GM10248 (cell line): ENCODE measurements around the gene BBIP1.

Experiments used
- CTCF ChIA-PET: fragments of 300-600 bp; sonication (Branson Sonifier 250); formaldehyde crosslinking; extraction: SDS; loops from one replicate; lab custom pipeline; 2021; ENCODE audit warnings: antibody characterized with exemption; lab: Yijun Ruan, JAX
- POLR2A ChIA-PET: fragments of 350-650 bp; sonication (Branson Sonifier 250); formaldehyde crosslinking; extraction: SDS; loops from one replicate; lab custom pipeline; 2020; ENCODE audit warnings: antibody characterized with exemption; lab: Yijun Ruan, JAX
- DNase-seq: peaks from one replicate; pipeline ENCODE4 v3.0.0; 2012; ENCODE audit errors: extremely low spot score
- CTCF ChIP-seq: IDR thresholded peaks from 2 replicates; pipeline ENCODE4 v1.5.1; 2012; ENCODE audit warnings: mild to moderate bottlenecking, low read depth; ENCODE audit errors: extremely low read depth, missing control alignments, control extremely low read depth

The BBIP1 gene

GRCh38 chr10:110881905-110882304 is 37.1 kb downstream of the BBIP1 start:
- ChIA-PET CTCF (interaction anchor here (0.8 to 3.1 kb wide), 6 partner anchors 9 to 209 kb away, joined by 3 to 20 read pairs (median 4); no protein-coding TSS in a partner anchor), POLR2A (no interaction called here)
- no peak for DNase-seq
- no peak for TF ChIP-seq CTCF

GRCh38 chr10:110881247-110881646 is 37.7 kb downstream of the BBIP1 start:
- CTCF ChIA-PET: interaction anchor here (1.0 to 2.3 kb wide), 4 partner anchors 9 to 78 kb away, joined by 4 to 9 read pairs (median 5); no protein-coding TSS in a partner anchor
- DNase-seq: no peak
- POLR2A ChIA-PET: no interaction called here
- TF ChIP-seq CTCF: no peak

- CTCF ChIA-PET: interaction anchor here (1.4 to 2.3 kb wide), 3 partner anchors 13 to 77 kb away, joined by 4 to 9 read pairs (median 6); no protein-coding TSS in a partner anchor
- DNase-seq: no peak
- TF ChIP-seq CTCF: no peak
- POLR2A ChIA-PET: interaction anchor here (0.5 kb wide), 1 partner anchor 11 kb away, joined by 4 read pairs; no protein-coding TSS in a partner anchor
These were observed 39.0 kb downstream of the BBIP1 start for GRCh38 chr10:110880012-110880411.

GRCh38 chr10:110876788-110877187 is 42.2 kb downstream of the BBIP1 start:
- POLR2A ChIA-PET: no interaction called here
- no peak for DNase-seq
- no peak for TF ChIP-seq CTCF
- CTCF ChIA-PET: interaction anchor here (0.7 to 1.8 kb wide), 6 partner anchors 9 to 128 kb away, joined by 3 to 5 read pairs (median 4); partner anchors contain the start of genes BBIP1 and SHOC2

GRCh38 chr10:110876000-110876399 is 43.0 kb downstream of the BBIP1 start:
- ChIA-PET CTCF (interaction anchor here (0.7 to 1.2 kb wide), 3 partner anchors 37 to 43 kb away, joined by 3 to 4 read pairs (median 4); partner anchors contain the start of genes BBIP1 and SHOC2), POLR2A (no interaction called here)
- no peak for TF ChIP-seq CTCF
- DNase-seq: no peak

GRCh38 chr10:110873951-110874350 is 45.0 kb downstream of the BBIP1 start:
- ChIA-PET POLR2A (no interaction called here), CTCF (interaction anchor here (0.6 kb wide), 1 partner anchor 71 kb away, joined by 3 read pairs; no protein-coding TSS in a partner anchor)
- no peak for DNase-seq
- no peak for TF ChIP-seq CTCF
